HUES6 (cell line): Measurements from ENCODE around the gene IL1RN.

Experiments
- H3K27ac ChIP-seq: 2 replicates; pipeline ENCODE4 v1.7.0; 2013; ENCODE audit warnings: low read depth, mild to moderate bottlenecking, low read length, inconsistent platforms
- H3K27me3 ChIP-seq: 2 replicates; pipeline ENCODE4 v1.6.1; 2013; ENCODE audit warnings: low read length; ENCODE audit not compliant: control insufficient read depth, insufficient read depth
- H3K36me3 ChIP-seq: 2 replicates; pipeline ENCODE4 v1.6.1; 2013; ENCODE audit warnings: low read length; ENCODE audit not compliant: control insufficient read depth, insufficient read depth
- H3K4me1 ChIP-seq: 2 replicates; pipeline ENCODE4 v1.6.1; 2013; ENCODE audit warnings: low read length; ENCODE audit not compliant: control insufficient read depth, insufficient read depth
- H3K4me3 ChIP-seq: 2 replicates; pipeline ENCODE4 v1.5.1; 2013; ENCODE audit warnings: low read depth, low read length
- H3K9ac ChIP-seq: one replicate; pipeline ENCODE4 v1.6.1; 2013; ENCODE audit warnings: mild to moderate bottlenecking, low read length
- H3K9me3 ChIP-seq: 2 replicates; pipeline ENCODE4 v1.6.1; 2013; ENCODE audit warnings: low read depth, low read length; ENCODE audit not compliant: control insufficient read depth, insufficient read depth

IL1RN gene

GRCh38 chr2:113104054-113104611 is 23.3 kb upstream of the IL1RN start:
- Histone ChIP-seq H3K36me3 (no peaks in the 10 kb centered on the region), H3K4me1 (no peaks in the 10 kb centered on the region; the same call in 1 of the 2 replicates)

GRCh38 chr2:113105047-113105785 is 22.2 kb upstream of the IL1RN start:
- Histone ChIP-seq H3K4me1 (no peaks in the 10 kb centered on the region; the same call in 1 of the 2 replicates), H3K9me3 (0 out of 2 replicates have a peak, but pooled peaks cover 5% of the 10 kb centered on the region), H3K4me3 (no peak overlapping the region), H3K27ac (no peak overlapping the region), H3K9ac (no peak overlapping the region), H3K27me3 (no peaks in the 10 kb centered on the region; the same call in 1 of the 2 replicates), H3K36me3 (no peaks in the 10 kb centered on the region)

More at GRCh38 chr2:113104054-113104611, 23.3 kb upstream of the IL1RN start:
- Histone ChIP-seq H3K9ac (no peak overlapping the region), H3K4me3 (no peak overlapping the region), H3K27ac (no peak overlapping the region), H3K27me3 (no peaks in the 10 kb centered on the region), H3K9me3 (0 out of 2 replicates have a peak, but pooled peaks cover 5% of the 10 kb centered on the region)

GRCh38 chr2:113111121-113111520 is 16.3 kb upstream of the IL1RN start:
- no peak overlapping the region for H3K27ac ChIP-seq
- H3K4me3 ChIP-seq, result no peak overlapping the region
- H3K27me3 ChIP-seq, result no peaks in the 10 kb centered on the region; the same call in 1 of the 2 replicates
- no peaks in the 10 kb centered on the region for H3K9me3 ChIP-seq
- H3K9ac ChIP-seq, result no peak overlapping the region
- peaks cover 5% of the 10 kb centered on the region for H3K4me1 ChIP-seq
- H3K36me3 ChIP-seq, result no peaks in the 10 kb centered on the region

- no peak overlapping the region for H3K9ac ChIP-seq
- H3K9me3 ChIP-seq, result no peaks in the 10 kb centered on the region
- H3K27ac ChIP-seq, result no peak overlapping the region
- no peaks in the 10 kb centered on the region for H3K36me3 ChIP-seq
- no peaks in the 10 kb centered on the region; the same call in 1 of the 2 replicates for H3K27me3 ChIP-seq
- H3K4me3 ChIP-seq, result no peak overlapping the region
- peaks cover 5% of the 10 kb centered on the region for H3K4me1 ChIP-seq
Observed at GRCh38 chr2:113111823-113112287, 15.5 kb upstream of the IL1RN start.

GRCh38 chr2:113112441-113112840 is 15.0 kb upstream of the IL1RN start:
- no peak overlapping the region for H3K4me3 ChIP-seq
- no peaks in the 10 kb centered on the region for H3K9me3 ChIP-seq
- H3K36me3 ChIP-seq, result no peaks in the 10 kb centered on the region
- peaks cover 5% of the 10 kb centered on the region for H3K4me1 ChIP-seq
- no peaks in the 10 kb centered on the region; the same call in 1 of the 2 replicates for H3K27me3 ChIP-seq
- H3K27ac ChIP-seq, result no peak overlapping the region
- H3K9ac ChIP-seq, result no peak overlapping the region

- no peaks in the 10 kb centered on the region; the same call in 1 of the 2 replicates for H3K27me3 ChIP-seq
- H3K27ac ChIP-seq, result no peak overlapping the region
- H3K36me3 ChIP-seq, result no peaks in the 10 kb centered on the region
- no peak overlapping the region for H3K9ac ChIP-seq
- no peak overlapping the region for H3K4me3 ChIP-seq
- no peaks in the 10 kb centered on the region for H3K9me3 ChIP-seq
- peaks cover 5% of the 10 kb centered on the region for H3K4me1 ChIP-seq
Observed at GRCh38 chr2:113112871-113113270, 14.5 kb upstream of the IL1RN start.

GRCh38 chr2:113113807-113114206 is 13.6 kb upstream of the IL1RN start:
- Histone ChIP-seq H3K36me3 (no peaks in the 10 kb centered on the region), H3K4me3 (no peak overlapping the region), H3K9me3 (no peaks in the 10 kb centered on the region), H3K27ac (no peak overlapping the region), H3K9ac (no peak overlapping the region), H3K4me1 (peaks cover 5% of the 10 kb centered on the region), H3K27me3 (no peaks in the 10 kb centered on the region; the same call in 1 of the 2 replicates)

GRCh38 chr2:113114224-113114945 is 13.0 kb upstream of the IL1RN start:
- Histone ChIP-seq H3K4me1 (peaks cover 5% of the 10 kb centered on the region), H3K27me3 (no peaks in the 10 kb centered on the region; the same call in 1 of the 2 replicates), H3K36me3 (no peaks in the 10 kb centered on the region)

GRCh38 chr2:113114996-113115395 is 12.4 kb upstream of the IL1RN start:
- Histone ChIP-seq H3K4me3 (no peak overlapping the region), H3K9me3 (no peaks in the 10 kb centered on the region), H3K4me1 (peaks cover 5% of the 10 kb centered on the region), H3K36me3 (no peaks in the 10 kb centered on the region), H3K27me3 (peaks cover 4% of the 10 kb centered on the region; the same call in 1 of the 2 replicates), H3K9ac (no peak overlapping the region), H3K27ac (no peak overlapping the region)

More at GRCh38 chr2:113114224-113114945, 13.0 kb upstream of the IL1RN start:
- no peak overlapping the region for H3K4me3 ChIP-seq
- no peak overlapping the region for H3K27ac ChIP-seq
- no peak overlapping the region for H3K9ac ChIP-seq
- no peaks in the 10 kb centered on the region for H3K9me3 ChIP-seq

GRCh38 chr2:113116100-113116958 is 11.1 kb upstream of the IL1RN start:
- H3K27me3 ChIP-seq, result peaks cover 11% of the 10 kb centered on the region; the same call in 1 of the 2 replicates
- H3K9me3 ChIP-seq, result no peaks in the 10 kb centered on the region
- no peak overlapping the region for H3K4me3 ChIP-seq
- H3K9ac ChIP-seq, result no peak overlapping the region
- H3K27ac ChIP-seq, result no peak overlapping the region
- H3K36me3 ChIP-seq, result no peaks in the 10 kb centered on the region
- peaks cover 5% of the 10 kb centered on the region for H3K4me1 ChIP-seq
